Brain microvascular endothelial cell (primary cell): ENCODE results near the gene MAP3K6.

Experiments
- DNase-seq: peaks from one replicate; pipeline ENCODE4 v3.0.0-alpha.2; 2020
- H3K27ac ChIP-seq: fragments of 250-450 bp; sonication (Bioruptor Pico); 2 replicates; pipeline ENCODE4 v1.5.1; 2020; ENCODE audit warnings: mild to moderate bottlenecking, moderate library complexity
- H3K27me3 ChIP-seq: fragments of 250-450 bp; sonication (Bioruptor Pico); replicated peaks from 2 replicates; pipeline ENCODE4 v1.5.1; 2020; ENCODE audit warnings: mild to moderate bottlenecking
- H3K36me3 ChIP-seq: fragments of 250-450 bp; sonication (Bioruptor Pico); replicated peaks from 2 replicates; pipeline ENCODE4 v1.5.1; 2020; ENCODE audit warnings: mild to moderate bottlenecking
- H3K4me3 ChIP-seq: 2 replicates; pipeline ENCODE4 v1.5.1; 2011; ENCODE audit warnings: low read depth, mild to moderate bottlenecking, control low read depth, low read length, moderate library complexity
- in situ Hi-C: cut with HindIII; loops from 2 replicates; pipeline ENCODE4 v1.10.0; 2017; ENCODE audit warnings: low sequenced_read_pairs, low pct_ligation_motif_present
- TF ChIP-seq, protein P1 (sequence below): IDR thresholded peaks from 2 replicates; pipeline ENCODE4 v1.5.1; 2011; ENCODE audit warnings: low read depth, mild to moderate bottlenecking, moderate library complexity, low read length, control low read depth, inconsistent platforms; ENCODE audit errors: missing control alignments

The MAP3K6 gene

DNA sequence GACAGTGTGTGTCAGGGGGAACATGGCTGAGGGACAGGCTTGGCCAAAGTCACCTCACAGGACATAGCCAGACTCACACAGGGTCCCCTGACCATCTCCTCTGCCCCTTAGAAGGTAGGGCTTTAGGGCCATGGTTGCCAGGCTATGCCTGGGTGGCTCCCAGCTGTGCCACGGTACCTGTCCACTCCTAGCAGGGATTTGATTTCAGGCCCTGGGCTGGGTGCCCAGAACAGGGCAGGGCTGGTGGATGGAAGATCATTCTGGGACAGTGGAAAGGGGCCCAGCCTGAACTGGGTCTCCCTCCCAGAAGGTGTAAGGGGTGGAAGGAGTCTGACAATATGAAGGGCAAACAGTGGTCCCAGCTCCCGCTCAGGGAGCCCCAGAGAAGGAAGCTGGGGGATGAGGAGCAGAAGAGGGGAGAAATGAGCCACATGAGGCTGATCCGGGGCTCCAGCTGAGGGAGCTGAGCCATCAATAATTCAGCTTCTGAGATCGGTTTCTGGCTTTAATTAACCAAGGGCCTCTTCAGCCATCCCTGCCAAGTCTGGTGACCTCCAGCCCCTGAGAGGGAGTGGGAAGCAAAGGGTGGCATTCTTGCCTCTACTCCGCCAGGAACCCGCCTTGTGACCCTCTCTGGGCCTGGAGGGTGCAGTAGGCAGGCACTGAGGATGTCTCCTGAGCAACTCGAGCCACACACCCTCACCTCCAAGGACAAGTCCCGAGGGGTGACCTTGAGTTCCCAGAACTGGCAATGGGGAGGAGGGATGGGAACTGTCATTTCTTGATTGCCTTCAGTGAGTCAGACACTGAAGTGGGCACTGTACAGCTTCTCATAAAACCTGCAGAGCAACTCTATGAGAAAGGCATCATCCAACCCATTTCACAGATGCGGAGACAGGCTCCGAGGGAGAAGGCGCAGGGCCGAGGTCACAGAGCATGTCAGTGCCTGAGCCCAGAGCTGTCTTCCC is 14.3 kb upstream of the MAP3K6 start:
- no peak for DNase-seq
- Histone ChIP-seq H3K27ac (no peak overlapping the region), H3K4me3 (no peak overlapping the region), H3K27me3 (no peaks in the 10 kb centered on the region), H3K36me3 (no peaks in the 10 kb centered on the region)
- in situ Hi-C loops: no loop called here
- TF ChIP-seq, protein P1, sequence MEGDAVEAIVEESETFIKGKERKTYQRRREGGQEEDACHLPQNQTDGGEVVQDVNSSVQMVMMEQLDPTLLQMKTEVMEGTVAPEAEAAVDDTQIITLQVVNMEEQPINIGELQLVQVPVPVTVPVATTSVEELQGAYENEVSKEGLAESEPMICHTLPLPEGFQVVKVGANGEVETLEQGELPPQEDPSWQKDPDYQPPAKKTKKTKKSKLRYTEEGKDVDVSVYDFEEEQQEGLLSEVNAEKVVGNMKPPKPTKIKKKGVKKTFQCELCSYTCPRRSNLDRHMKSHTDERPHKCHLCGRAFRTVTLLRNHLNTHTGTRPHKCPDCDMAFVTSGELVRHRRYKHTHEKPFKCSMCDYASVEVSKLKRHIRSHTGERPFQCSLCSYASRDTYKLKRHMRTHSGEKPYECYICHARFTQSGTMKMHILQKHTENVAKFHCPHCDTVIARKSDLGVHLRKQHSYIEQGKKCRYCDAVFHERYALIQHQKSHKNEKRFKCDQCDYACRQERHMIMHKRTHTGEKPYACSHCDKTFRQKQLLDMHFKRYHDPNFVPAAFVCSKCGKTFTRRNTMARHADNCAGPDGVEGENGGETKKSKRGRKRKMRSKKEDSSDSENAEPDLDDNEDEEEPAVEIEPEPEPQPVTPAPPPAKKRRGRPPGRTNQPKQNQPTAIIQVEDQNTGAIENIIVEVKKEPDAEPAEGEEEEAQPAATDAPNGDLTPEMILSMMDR: no peak

DNA sequence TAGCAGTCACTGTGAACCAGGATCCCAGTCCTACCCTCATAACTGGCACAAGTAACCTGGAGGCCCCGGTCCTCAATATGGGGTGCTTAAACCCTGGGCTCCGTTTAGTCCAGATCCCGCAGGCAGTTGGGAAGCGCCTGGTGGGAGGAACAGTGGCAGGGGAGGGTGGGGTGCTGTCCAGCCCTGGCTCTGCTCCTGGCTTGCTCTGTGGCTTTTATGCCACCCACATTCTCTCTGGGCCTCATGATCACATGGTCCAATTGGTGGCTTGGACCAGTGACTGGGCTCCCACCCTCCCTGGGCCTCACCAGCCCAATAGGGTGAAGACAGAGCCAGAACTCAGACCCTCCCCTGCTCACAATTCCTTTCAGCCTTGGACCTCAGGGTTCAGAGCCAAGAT is 13.5 kb upstream of the MAP3K6 start:
- no peaks in the 10 kb centered on the region for H3K36me3 ChIP-seq
- H3K27me3 ChIP-seq: no peaks in the 10 kb centered on the region
- H3K4me3 ChIP-seq: no peak overlapping the region
- in situ Hi-C loops: no loop called here
- TF ChIP-seq, protein P1: no peak
- no peak overlapping the region for H3K27ac ChIP-seq
- no peak for DNase-seq

DNA sequence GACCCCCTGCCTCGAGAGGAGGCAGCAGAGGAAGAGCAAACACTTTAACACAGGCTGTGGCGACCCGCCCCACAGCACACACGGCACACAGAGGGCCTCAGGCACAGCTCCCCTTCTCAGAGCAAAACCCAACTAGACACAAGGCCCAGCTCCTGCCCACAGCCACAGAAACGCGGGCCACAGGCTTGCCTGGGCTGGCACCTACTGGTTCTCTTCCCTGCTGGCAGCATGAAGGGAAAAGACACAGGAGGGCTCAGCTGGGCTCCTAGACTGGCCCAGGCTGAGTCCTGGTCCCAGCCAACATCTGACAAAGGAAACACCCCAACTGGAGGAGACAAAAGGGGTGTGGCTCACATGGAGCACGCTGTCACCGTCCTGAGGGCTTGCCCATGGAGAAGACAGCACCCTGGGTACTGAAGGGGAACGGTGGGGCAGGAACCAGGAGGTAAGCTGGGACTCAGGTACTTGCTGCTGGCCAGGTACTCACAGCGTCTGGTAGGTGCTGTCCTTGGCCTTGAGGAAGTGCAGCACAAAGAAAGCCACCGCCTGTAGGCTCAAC is 12.9 kb upstream of the MAP3K6 start:
- Histone ChIP-seq H3K36me3 (no peaks in the 10 kb centered on the region), H3K27ac (no peak overlapping the region), H3K27me3 (no peaks in the 10 kb centered on the region), H3K4me3 (no peak overlapping the region)
- TF ChIP-seq, protein P1: no peak
- no peak for DNase-seq
- in situ Hi-C loops: no loop called here

DNA sequence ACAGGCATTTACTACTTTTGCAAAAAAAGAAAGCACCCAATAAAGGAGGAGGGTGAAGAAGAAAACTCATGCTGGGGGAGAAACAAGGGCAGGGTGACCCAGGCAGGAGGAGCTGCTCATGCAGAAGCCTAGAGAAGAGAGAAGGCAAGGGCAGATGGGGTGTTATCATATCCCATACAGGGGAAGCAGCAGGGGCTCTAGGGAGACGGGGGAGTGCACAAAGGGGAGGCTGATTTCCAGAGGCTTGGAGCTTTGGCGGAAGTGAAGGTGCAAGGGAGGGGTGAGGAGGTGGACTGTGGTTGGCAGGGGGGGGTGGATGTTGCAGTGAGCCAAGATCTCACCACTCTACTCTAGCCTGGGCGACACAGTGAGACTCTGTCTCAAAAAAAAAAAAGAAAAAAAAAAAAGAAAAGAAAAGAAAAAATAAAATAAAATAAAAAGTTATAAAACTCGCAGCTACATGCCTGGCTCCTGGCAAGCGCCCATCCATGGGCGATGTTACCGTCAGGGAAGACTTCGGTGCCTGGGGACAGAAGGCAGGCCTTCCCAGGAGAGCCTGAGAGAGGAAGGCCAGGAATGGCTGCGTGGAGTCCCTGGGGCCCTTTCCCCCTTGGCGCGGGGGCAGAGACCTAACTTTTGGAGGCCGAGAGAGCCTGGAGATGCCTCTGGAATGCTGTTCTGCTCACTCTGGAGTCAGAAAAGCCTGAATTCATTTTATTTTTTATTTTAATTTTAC is 11.2 kb upstream of the MAP3K6 start:
- TF ChIP-seq, protein P1: no peak
- DNase-seq: no peak
- in situ Hi-C loops: no loop called here
- H3K4me3 ChIP-seq: no peak overlapping the region
- H3K27ac ChIP-seq: no peak overlapping the region
- H3K36me3 ChIP-seq: no peaks in the 10 kb centered on the region
- H3K27me3 ChIP-seq: no peaks in the 10 kb centered on the region

DNA sequence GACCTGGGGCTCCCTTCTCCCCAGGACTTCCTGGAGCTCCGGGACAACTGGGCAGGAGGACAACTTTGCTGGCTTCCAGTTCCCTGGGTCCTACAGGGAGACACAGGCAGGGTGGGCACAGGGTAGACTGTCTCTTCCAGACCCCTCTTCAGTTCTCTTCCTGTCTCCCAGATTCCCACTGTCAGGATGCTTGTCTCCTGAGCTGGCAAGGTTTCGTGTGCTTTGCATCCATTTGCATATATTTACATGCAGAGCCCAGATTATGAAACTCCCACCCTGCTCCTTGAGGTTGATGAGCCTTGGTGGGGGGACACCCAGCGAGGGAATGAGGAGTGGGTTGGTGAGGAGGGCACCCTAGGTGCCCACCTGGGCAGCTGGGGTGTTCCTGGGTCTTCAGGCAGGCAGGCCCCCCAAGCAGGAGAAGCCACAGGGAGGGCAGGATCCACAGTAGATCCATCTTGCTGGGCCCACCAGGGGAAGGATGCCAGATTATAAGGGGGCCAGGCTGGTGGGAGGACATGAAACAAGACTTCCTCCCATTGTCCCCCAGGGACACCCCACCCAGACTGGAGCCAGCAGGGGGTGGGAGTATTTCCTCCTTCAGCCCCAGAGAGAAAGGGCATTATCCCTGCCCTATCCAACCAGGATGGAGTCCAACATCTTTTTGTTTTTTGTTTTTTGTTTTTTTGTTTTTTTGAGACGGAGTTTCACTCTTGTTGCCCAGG is 7.8 kb upstream of the MAP3K6 start, which contains the start of gene FCN3:
Gene FCN3 (minus strand): TSS at position 463 of the 725 bp plus-strand sequence. CDS start 6 bp downstream, at position 457.
- in situ Hi-C loops: no loop called here
- H3K36me3 ChIP-seq: no peaks in the 10 kb centered on the region
- no peak within 1 kb of the TSS for H3K4me3 ChIP-seq
- TF ChIP-seq, protein P1: no peak
- no peaks in the 10 kb centered on the region for H3K27me3 ChIP-seq
- H3K27ac ChIP-seq: no peak within 1 kb of the TSS
- no peak for DNase-seq
